Gastrocnemius medialis (tissue), 4 donors: ENCODE results near the gene ABLIM3. TPM values are rescaled to one million over a fixed set of nuclear protein-coding genes. Genes with fewer than 3 reads are reported as not detected.
A peak's percentile ranks its signal among the peaks of the same experiment; 100 is the strongest.

ENCODE experiments used
- ATAC-seq, 2 donors: fragments of 150-250 bp; one replicate each; pipeline ENCODE4 v1.9.1; 2016
- DNase-seq, 2 donors: peaks; one replicate each; pipeline ENCODE4 v3.0.0-alpha.2; 2019
- H3K27ac ChIP-seq, 4 donors: fragments of 200-600 bp; sonication (generic); 1 replicate in 1 of 4; 2 replicates in 3 of 4; pipeline ENCODE4 v1.5.1; 2016 to 2018; ENCODE audit warnings: mild to moderate bottlenecking in 2 of 4, moderate library complexity in 1 of 4
- H3K27me3 ChIP-seq, 3 donors: fragments of 200-600 bp; sonication (generic) in 2 of 3; 1 replicate in 1 of 3; 2 replicates in 2 of 3; pipeline versions ENCODE4 v1.5.1 to v1.6.0; 2016 to 2019; ENCODE audit warnings: mild to moderate bottlenecking in 1 of 3, moderate library complexity in 1 of 3
- H3K36me3 ChIP-seq, 2 donors: fragments of 200-600 bp; sonication (generic) in 1 of 2; one replicate each; pipeline ENCODE4 v1.5.1; 2017 to 2018
- H3K4me1 ChIP-seq, 2 donors: fragments of 200-600 bp; sonication (generic) in 1 of 2; one replicate each; pipeline ENCODE4 v1.5.1; 2016 to 2017; ENCODE audit warnings: mild to moderate bottlenecking in 2 of 2
- H3K4me3 ChIP-seq, 4 donors: fragments of 200-600 bp; sonication (generic) in 3 of 4; 1 replicate in 1 of 4; 2 replicates in 3 of 4; pipeline ENCODE4 v1.5.1; 2016 to 2019; ENCODE audit warnings: mild to moderate bottlenecking in 2 of 4
- H3K9me3 ChIP-seq, 3 donors: fragments of 200-600 bp; sonication (generic) in 2 of 3; 1 replicate in 1 of 3; 2 replicates in 2 of 3; pipeline ENCODE4 v1.5.1; 2016 to 2019
- CTCF ChIP-seq, 5 experiments: fragments of 450-650 bp in 3 of 5; fragments of 200-600 bp in 2 of 5; sonication (generic) in 2 of 5; IDR thresholded peaks in 4 of 5; conservative IDR thresholded peaks in 1 of 5; 1 replicate in 4 of 5; 2 replicates in 1 of 5; pipeline ENCODE4 v1.5.1; 2016 to 2019; ENCODE audit warnings: antibody characterized with exemption in 5 of 5, mild to moderate bottlenecking in 3 of 5, moderate library complexity in 3 of 5
- POLR2A ChIP-seq, 2 donors: fragments of 450-650 bp; IDR thresholded peaks; one replicate each; pipeline ENCODE4 v1.6.1; 2017; ENCODE audit warnings: antibody characterized with exemption in 2 of 2, mild to moderate bottlenecking in 2 of 2, moderate library complexity in 2 of 2
- in situ Hi-C, 4 donors: fragments of 200-750 bp; cut with MboI; loops; one replicate each; pipeline versions ENCODE4 v1.15.0 to v1.8.0; 2017; ENCODE audit warnings: low sequenced_read_pairs in 4 of 4
- intact Hi-C: fragments of 100-400 bp; cut with DNase I; formaldehyde crosslinking; loops from one replicate; pipeline ENCODE4 v1.15.1; 2023; ENCODE audit warnings: low total_unique reads
- total RNA-seq, 4 donors: library from RNA; depleted of rRNA; stranded (reverse); fragments of >200 nt; gene quantifications; one replicate each; pipeline versions ENCODE4 v1.1.0 to v1.2.3, GENCODE V29; 2016

Gene ABLIM3
- total RNA-seq, 4 donors from 2014 or later = 37.5 to 155 (median 67.7) TPM

- Histone ChIP-seq H3K4me1 (peaks cover 33 to 34% of the 10 kb centered on the region in 2 donors), H3K27me3 (no peaks in the 10 kb centered on the region), H3K36me3 (no peaks in the 10 kb centered on the region), H3K9me3 (no peaks in the 10 kb centered on the region), H3K4me3 (no peak overlapping the region), H3K27ac (peak overlapping the region in 3 of 4 donors; percentile 5 to 41 (median 11))
- no peak for TF ChIP-seq POLR2A (IDR thresholded peaks at IDR 0.05)
- TF ChIP-seq CTCF (IDR thresholded peaks at IDR 0.05 in 4 of 5, conservative IDR thresholded peaks at IDR 0.05 in 1 of 5) = no peak
- in situ Hi-C loops = loop anchor here in 1 of 4 donors (25.0 kb wide), 1 partner anchor 421 kb away; the partner anchor contains the start of gene ARHGEF37
- intact Hi-C loops = no loop called here
- ATAC-seq (peak; percentile 37 to 68), DNase-seq (peak in 1 of 2 donors; percentile 59)
Measured at GRCh38 chr5:149166128-149166527, 24.8 kb downstream of the ABLIM3 start.

- no peaks in the 10 kb centered on the region for H3K27me3 ChIP-seq
- no peak overlapping the region for H3K4me3 ChIP-seq
- ATAC-seq (no peak), DNase-seq (no peak)
- no peak for TF ChIP-seq CTCF (IDR thresholded peaks at IDR 0.05 in 4 of 5, conservative IDR thresholded peaks at IDR 0.05 in 1 of 5)
- TF ChIP-seq POLR2A (IDR thresholded peaks at IDR 0.05) = no peak
- H3K9me3 ChIP-seq = no peaks in the 10 kb centered on the region
- H3K4me1 ChIP-seq = peaks cover 28 to 30% of the 10 kb centered on the region in 2 donors
- peak overlapping the region in 1 of 4 donors; percentile 41 for H3K27ac ChIP-seq
- in situ Hi-C loops = loop anchor here in 1 of 4 donors (25.0 kb wide), 1 partner anchor 421 kb away; the partner anchor contains the start of gene ARHGEF37
- intact Hi-C loops = no loop called here
- H3K36me3 ChIP-seq = no peaks in the 10 kb centered on the region
Measured at GRCh38 chr5:149166591-149167100, 25.4 kb downstream of the ABLIM3 start.

DNA sequence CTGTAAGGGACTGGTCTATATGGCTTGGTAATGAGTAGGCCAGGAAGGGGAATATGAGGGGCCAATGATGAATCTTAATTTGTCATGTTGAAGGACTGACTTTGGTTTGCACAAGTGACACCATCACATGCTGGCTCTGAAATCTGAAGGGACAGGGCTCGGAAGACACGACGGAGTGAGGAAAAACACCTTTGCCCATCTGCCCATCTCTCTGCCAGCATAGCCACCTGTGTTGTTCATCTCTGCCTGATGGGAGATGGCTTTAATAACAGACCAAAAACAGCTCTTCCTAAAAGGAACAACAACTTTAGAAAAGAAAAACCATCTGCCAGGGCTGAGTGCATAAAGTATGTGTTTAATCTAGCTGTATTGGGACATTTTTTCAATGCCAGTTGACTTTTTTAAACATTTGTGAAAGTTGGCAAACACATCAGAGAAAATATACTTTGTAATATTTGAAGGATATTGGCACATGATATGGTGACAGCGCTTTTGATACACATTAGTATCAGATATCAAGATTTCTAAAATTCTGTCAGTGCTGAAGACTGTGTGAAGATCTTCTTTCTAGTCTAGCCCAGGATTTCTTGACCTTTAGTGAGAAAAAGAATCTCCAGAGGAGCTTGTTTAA lies 27.1 kb downstream of the ABLIM3 start:
- H3K36me3 ChIP-seq = no peaks in the 10 kb centered on the region
- in situ Hi-C loops = loop anchor here in 1 of 4 donors (25.0 kb wide), 1 partner anchor 419 kb away; the partner anchor contains the start of gene ARHGEF37

GRCh38 chr5:149170299-149170698 lies 29.0 kb downstream of the ABLIM3 start:
- Histone ChIP-seq H3K4me1 (peaks cover 37 to 45% of the 10 kb centered on the region in 2 donors), H3K27me3 (no peaks in the 10 kb centered on the region), H3K9me3 (no peaks in the 10 kb centered on the region), H3K36me3 (no peaks in the 10 kb centered on the region), H3K4me3 (no peak overlapping the region), H3K27ac (peak overlapping the region in 3 of 4 donors; percentile 10 to 90 (median 90))
- ATAC-seq = no peak
- intact Hi-C loops (no loop called here), in situ Hi-C loops (loop anchor here in 1 of 4 donors (25.0 kb wide), 1 partner anchor 417 kb away; the partner anchor contains the start of gene ARHGEF37)
- no peak for DNase-seq
- no peak for TF ChIP-seq POLR2A (IDR thresholded peaks at IDR 0.05)
- no peak for TF ChIP-seq CTCF (IDR thresholded peaks at IDR 0.05 in 4 of 5, conservative IDR thresholded peaks at IDR 0.05 in 1 of 5)

More for the DNA sequence above, 27.1 kb downstream of the ABLIM3 start:
- Histone ChIP-seq H3K27ac (peak overlapping the region in 2 of 4 donors; percentile 90), H3K4me1 (peaks cover 27 to 33% of the 10 kb centered on the region in 2 donors), H3K4me3 (no peak overlapping the region), H3K27me3 (no peaks in the 10 kb centered on the region), H3K9me3 (no peaks in the 10 kb centered on the region)
- ATAC-seq (no peak), DNase-seq (no peak)
- TF ChIP-seq CTCF (IDR thresholded peaks at IDR 0.05 in 4 of 5, conservative IDR thresholded peaks at IDR 0.05 in 1 of 5) (no peak), POLR2A (IDR thresholded peaks at IDR 0.05) (no peak)
- intact Hi-C loops = no loop called here
